Smooth muscle cell (in vitro differentiated cells): Measurements from ENCODE around the gene CAPS. TPM values are rescaled to one million over a fixed set of nuclear protein-coding genes. Genes with fewer than 3 reads are reported as not detected.

ENCODE experiments used
- polyA plus RNA-seq: library from polyadenylated mRNA; unstranded; fragments of >200 nt; fragmentation: Nextera tagmentation; extraction: Ambion mirVana; gene quantifications from 2 replicates; pipeline ENCODE4 v1.2.1, GENCODE V29; 2016
- total RNA-seq: library from RNA; depleted of rRNA; stranded (reverse); fragments of >200 nt; gene quantifications from 2 replicates; pipeline ENCODE4 v1.2.3, GENCODE V29; 2014

CAPS gene
- total and polyA plus RNA-seq, 2 experiments from 2014 or later, result 5.1 to 17.3 TPM

Other genes with a start within 250 kb of the CAPS start
- 29.8 and 45.2 TPM in 2 replicates for gene MICOS13, start 233.7 kb upstream of the CAPS start, total RNA-seq
- gene MICOS13, start 233.7 kb upstream of the CAPS start, polyA plus RNA-seq, result 143 and 151 TPM in 2 replicates
- gene HSD11B1L, start 233.2 kb upstream of the CAPS start, total RNA-seq, result 10.3 and 28.0 TPM in 2 replicates
- 28.4 and 28.5 TPM in 2 replicates for gene HSD11B1L, start 233.2 kb upstream of the CAPS start, polyA plus RNA-seq
- 591 and 641 TPM in 2 replicates for gene RPL36, start 224.0 kb upstream of the CAPS start, total RNA-seq
- 1,079 and 1,182 TPM in 2 replicates for gene RPL36, start 224.0 kb upstream of the CAPS start, polyA plus RNA-seq
- gene LONP1, start 194.1 kb upstream of the CAPS start, total RNA-seq, result 30.2 and 31.6 TPM in 2 replicates
- gene LONP1, start 194.1 kb upstream of the CAPS start, polyA plus RNA-seq, result 67.7 and 82.6 TPM in 2 replicates
- not detected in 2 replicates for gene CATSPERD, start 193.6 kb upstream of the CAPS start, total RNA-seq
- gene CATSPERD, start 193.6 kb upstream of the CAPS start, polyA plus RNA-seq, result not detected in 2 replicates
- gene PRR22, start 129.5 kb upstream of the CAPS start, total RNA-seq, result 1.5 and 2.2 TPM in 2 replicates
- gene PRR22, start 129.5 kb upstream of the CAPS start, polyA plus RNA-seq, result 0.65 and 1.7 TPM in 2 replicates
- gene DUS3L, start 123.1 kb upstream of the CAPS start, total RNA-seq, result 12.8 and 19.7 TPM in 2 replicates
- 18.5 and 19.0 TPM in 2 replicates for gene DUS3L, start 123.1 kb upstream of the CAPS start, polyA plus RNA-seq
- gene NRTN, start 109.2 kb upstream of the CAPS start, total RNA-seq, result 2.2 TPM in 1 of 2 replicates, not detected in the other
- 5.4 and 5.7 TPM in 2 replicates for gene NRTN, start 109.2 kb upstream of the CAPS start, polyA plus RNA-seq
- 0.22 TPM in 1 of 2 replicates, not detected in the other for gene FUT6, start 74.6 kb upstream of the CAPS start, total RNA-seq
- gene FUT6, start 74.6 kb upstream of the CAPS start, polyA plus RNA-seq, result not detected in 2 replicates
- 0.18 and 0.58 TPM in 2 replicates for gene FUT3, start 62.8 kb upstream of the CAPS start, total RNA-seq
- gene FUT3, start 62.8 kb upstream of the CAPS start, polyA plus RNA-seq, result 0.24 TPM in 1 of 2 replicates, not detected in the other
- gene FUT5, start 43.7 kb upstream of the CAPS start, total RNA-seq, result not detected in 2 replicates
- gene FUT5, start 43.7 kb upstream of the CAPS start, polyA plus RNA-seq, result 0.97 TPM in 1 of 2 replicates, not detected in the other
- 169 and 209 TPM in 2 replicates for gene NDUFA11, start 10.5 kb upstream of the CAPS start, total RNA-seq
- gene NDUFA11, start 10.5 kb upstream of the CAPS start, polyA plus RNA-seq, result 487 and 493 TPM in 2 replicates
- 0.36 and 3.6 TPM in 2 replicates for gene VMAC, start 9.4 kb upstream of the CAPS start, total RNA-seq
- gene VMAC, start 9.4 kb upstream of the CAPS start, polyA plus RNA-seq, result 0.95 and 2.6 TPM in 2 replicates
- gene RANBP3, start 63.9 kb downstream of the CAPS start, total RNA-seq, result 45.3 and 65.8 TPM in 2 replicates
- 11.7 and 13.4 TPM in 2 replicates for gene RANBP3, start 63.9 kb downstream of the CAPS start, polyA plus RNA-seq
- 2.7 and 7.5 TPM in 2 replicates for gene RFX2, start 196.2 kb downstream of the CAPS start, total RNA-seq
- 4.7 and 6.4 TPM in 2 replicates for gene RFX2, start 196.2 kb downstream of the CAPS start, polyA plus RNA-seq
- gene ACSBG2, start 221.4 kb downstream of the CAPS start, total RNA-seq, result not detected in 2 replicates
- gene ACSBG2, start 221.4 kb downstream of the CAPS start, polyA plus RNA-seq, result not detected in 2 replicates